ENCODE measurements around the gene TMEM8B. TPM values are rescaled to one million over a fixed set of nuclear protein-coding genes. Genes with fewer than 3 reads are reported as not detected.

The TMEM8B gene
- polyA plus RNA-seq, 1 donor (not counting 4 experiments of a cell fraction or from before 2014, with no cell fraction given): 1.3 TPM

DNA sequence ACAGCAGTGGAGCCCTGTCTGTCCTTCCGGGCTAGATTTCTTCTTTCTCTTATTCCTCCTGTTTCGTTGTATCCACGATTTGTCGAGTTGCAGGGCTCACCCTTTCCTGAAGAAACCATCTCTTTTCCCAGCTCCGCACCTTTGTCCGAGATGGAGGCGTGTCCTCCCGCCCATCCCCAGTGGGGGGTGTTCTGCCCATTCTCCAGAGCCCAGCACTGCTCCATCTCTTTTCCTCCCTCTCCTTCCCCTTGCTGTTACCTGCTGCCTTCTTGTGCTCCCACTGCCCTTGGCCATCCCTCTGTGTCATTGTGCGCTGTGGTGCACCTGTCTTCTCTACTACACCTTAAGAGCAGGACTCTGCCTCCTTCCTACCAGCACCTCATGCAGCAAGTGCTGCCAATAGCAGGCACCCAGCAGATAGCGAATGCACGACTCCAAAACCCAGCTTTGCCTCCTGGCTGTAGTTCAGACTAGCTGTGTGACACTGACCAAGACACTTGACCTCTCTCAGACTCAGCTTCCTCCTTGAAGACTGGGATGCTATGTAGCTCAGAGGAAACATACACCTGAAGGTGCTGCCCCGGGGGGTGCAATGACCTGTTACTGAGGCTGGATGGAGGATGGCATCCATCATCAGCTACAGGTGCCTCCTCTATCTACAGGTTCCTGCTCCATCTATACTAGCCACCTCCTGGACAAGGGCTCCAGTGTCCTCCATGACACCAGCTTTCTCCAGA, 32.3 kb downstream of the TMEM8B start:
- Histone ChIP-seq H3K4me2 (ENCODE audit: control insufficient read depth, extremely low read depth, insufficient read depth, low read depth, low read length) (no peak overlapping the region), H3K27me3 (ENCODE audit: control insufficient read depth, extremely low read depth, insufficient read depth, low read length) (peaks cover 8% of the 10 kb centered on the region), H3K9me1 (ENCODE audit: control insufficient read depth, extremely low read depth, insufficient read depth, low read length) (no peaks in the 10 kb centered on the region), H3K4me3 (ENCODE audit: control insufficient read depth in 2 of 3, extremely low read depth in 1 of 3, insufficient read depth in 2 of 3, low read depth in 1 of 3, low read length in 3 of 3) (no peak overlapping the region), H3K79me2 (ENCODE audit: control insufficient read depth, insufficient read depth, low read length) (no peaks in the 10 kb centered on the region), H3K27ac (ENCODE audit: control insufficient read depth, insufficient read depth, low read length) (no peak overlapping the region), H3K36me3 (ENCODE audit: control insufficient read depth in 2 of 2, extremely low read depth in 1 of 2, insufficient read depth in 2 of 2, low read length in 2 of 2) (no peaks in the 10 kb centered on the region), H3K9ac (ENCODE audit: control insufficient read depth, extremely low read depth, insufficient read depth, low read length) (no peak overlapping the region), H3K4me1 (ENCODE audit: control insufficient read depth, extremely low read depth, insufficient read depth, low read length) (no peaks in the 10 kb centered on the region), H4K20me1 (ENCODE audit: control insufficient read depth, extremely low read depth, insufficient read depth, low read length) (no peaks in the 10 kb centered on the region), H2AFZ (ENCODE audit: control insufficient read depth, low read length) (no peak overlapping the region), H3K9me3 (ENCODE audit: control insufficient read depth, low read depth, low read length) (no peaks in the 10 kb centered on the region)
- DNase-seq (ENCODE audit: low read depth, low spot score) (no peak), FAIRE-seq (no peak)
- dilution Hi-C loops (cut with MboI; ENCODE audit: extremely low pct_ligation_motif_present, low sequenced_read_pairs): no loop called here
- TF ChIP-seq EZH2 (IDR thresholded peaks at IDR 0.05; ENCODE audit: low read length): no peak
- TF ChIP-seq, protein P1, sequence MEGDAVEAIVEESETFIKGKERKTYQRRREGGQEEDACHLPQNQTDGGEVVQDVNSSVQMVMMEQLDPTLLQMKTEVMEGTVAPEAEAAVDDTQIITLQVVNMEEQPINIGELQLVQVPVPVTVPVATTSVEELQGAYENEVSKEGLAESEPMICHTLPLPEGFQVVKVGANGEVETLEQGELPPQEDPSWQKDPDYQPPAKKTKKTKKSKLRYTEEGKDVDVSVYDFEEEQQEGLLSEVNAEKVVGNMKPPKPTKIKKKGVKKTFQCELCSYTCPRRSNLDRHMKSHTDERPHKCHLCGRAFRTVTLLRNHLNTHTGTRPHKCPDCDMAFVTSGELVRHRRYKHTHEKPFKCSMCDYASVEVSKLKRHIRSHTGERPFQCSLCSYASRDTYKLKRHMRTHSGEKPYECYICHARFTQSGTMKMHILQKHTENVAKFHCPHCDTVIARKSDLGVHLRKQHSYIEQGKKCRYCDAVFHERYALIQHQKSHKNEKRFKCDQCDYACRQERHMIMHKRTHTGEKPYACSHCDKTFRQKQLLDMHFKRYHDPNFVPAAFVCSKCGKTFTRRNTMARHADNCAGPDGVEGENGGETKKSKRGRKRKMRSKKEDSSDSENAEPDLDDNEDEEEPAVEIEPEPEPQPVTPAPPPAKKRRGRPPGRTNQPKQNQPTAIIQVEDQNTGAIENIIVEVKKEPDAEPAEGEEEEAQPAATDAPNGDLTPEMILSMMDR (optimal IDR thresholded peaks at IDR 0.05 in 1 of 3, IDR thresholded peaks at IDR 0.05 in 1 of 3, conservative IDR thresholded peaks at IDR 0.05 in 1 of 3; ENCODE audit: extremely low read depth in 1 of 3, insufficient read depth in 2 of 3, low read length in 3 of 3): no peak

DNA sequence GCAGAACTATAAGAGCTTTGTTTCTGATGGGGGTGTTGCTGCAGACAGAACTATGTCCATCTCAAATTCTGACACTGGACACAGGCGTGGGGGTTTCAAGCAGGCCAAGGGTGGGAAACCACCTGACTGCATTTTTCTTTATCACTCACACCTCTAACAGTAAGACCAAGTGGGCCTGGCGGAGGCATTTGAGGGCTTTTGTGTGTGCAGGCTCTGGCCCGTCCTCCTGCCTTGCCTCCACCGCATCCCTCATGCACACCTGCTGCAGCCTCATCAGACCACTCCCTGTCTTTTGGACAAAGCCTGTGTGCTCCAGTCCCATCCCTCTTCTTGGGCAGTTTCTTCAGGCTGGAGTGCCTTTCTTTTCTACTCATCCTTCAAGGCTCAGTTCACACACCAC, 33.3 kb downstream of the TMEM8B start:
- H3K79me2 ChIP-seq (ENCODE audit: control insufficient read depth, insufficient read depth, low read length): no peaks in the 10 kb centered on the region
- no peaks in the 10 kb centered on the region for H3K9me3 ChIP-seq (ENCODE audit: control insufficient read depth, low read depth, low read length)
- H4K20me1 ChIP-seq (ENCODE audit: control insufficient read depth, extremely low read depth, insufficient read depth, low read length): no peaks in the 10 kb centered on the region
- H2AFZ ChIP-seq (ENCODE audit: control insufficient read depth, low read length): no peak overlapping the region
- H3K4me3 ChIP-seq (ENCODE audit: control insufficient read depth in 2 of 3, extremely low read depth in 1 of 3, insufficient read depth in 2 of 3, low read depth in 1 of 3, low read length in 3 of 3): no peak overlapping the region
- no peak for DNase-seq (ENCODE audit: low read depth, low spot score)
- H3K4me2 ChIP-seq (ENCODE audit: control insufficient read depth, extremely low read depth, insufficient read depth, low read depth, low read length): no peak overlapping the region
- H3K4me1 ChIP-seq (ENCODE audit: control insufficient read depth, extremely low read depth, insufficient read depth, low read length): no peaks in the 10 kb centered on the region
- no peak overlapping the region for H3K9ac ChIP-seq (ENCODE audit: control insufficient read depth, extremely low read depth, insufficient read depth, low read length)
- no peak for FAIRE-seq
- H3K27ac ChIP-seq (ENCODE audit: control insufficient read depth, insufficient read depth, low read length): no peak overlapping the region
- no peaks in the 10 kb centered on the region for H3K9me1 ChIP-seq (ENCODE audit: control insufficient read depth, extremely low read depth, insufficient read depth, low read length)
- no peaks in the 10 kb centered on the region for H3K36me3 ChIP-seq (ENCODE audit: control insufficient read depth in 2 of 2, extremely low read depth in 1 of 2, insufficient read depth in 2 of 2, low read length in 2 of 2)
- peaks cover 3% of the 10 kb centered on the region for H3K27me3 ChIP-seq (ENCODE audit: control insufficient read depth, extremely low read depth, insufficient read depth, low read length)
- dilution Hi-C loops (cut with MboI; ENCODE audit: extremely low pct_ligation_motif_present, low sequenced_read_pairs): no loop called here
- no peak for TF ChIP-seq EZH2 (IDR thresholded peaks at IDR 0.05; ENCODE audit: low read length)
- TF ChIP-seq, protein P1 (optimal IDR thresholded peaks at IDR 0.05 in 1 of 3, IDR thresholded peaks at IDR 0.05 in 1 of 3, conservative IDR thresholded peaks at IDR 0.05 in 1 of 3; ENCODE audit: extremely low read depth in 1 of 3, insufficient read depth in 2 of 3, low read length in 3 of 3): no peak
